T-helper 2 cell (primary cell): ENCODE data around the gene CAP2.

Experiments used
- DNase-seq, 5 experiments: peaks; one replicate each; pipeline versions ENCODE4 v3.0.0 to v3.0.0-alpha.2; 2012 to 2022

Gene CAP2

GRCh38 chr6:17446713-17447112, 53.3 kb downstream of the CAP2 start:
- no peak for DNase-seq

- DNase-seq: no peak
These were observed 54.8 kb downstream of the CAP2 start for GRCh38 chr6:17448165-17448564.

GRCh38 chr6:17450397-17450796, 57.0 kb downstream of the CAP2 start:
- no peak for DNase-seq

- no peak for DNase-seq
These were observed 57.4 kb downstream of the CAP2 start for GRCh38 chr6:17450832-17451231.

GRCh38 chr6:17452096-17452495, 58.7 kb downstream of the CAP2 start:
- DNase-seq: no peak

GRCh38 chr6:17454316-17455005, 61.1 kb downstream of the CAP2 start:
- no peak for DNase-seq

GRCh38 chr6:17455919-17456318, 62.5 kb downstream of the CAP2 start:
- DNase-seq: no peak

GRCh38 chr6:17456711-17457110, 63.3 kb downstream of the CAP2 start:
- DNase-seq: no peak

- no peak for DNase-seq
These were observed 64.0 kb downstream of the CAP2 start for GRCh38 chr6:17457405-17457804.

- no peak for DNase-seq
These were observed 64.6 kb downstream of the CAP2 start for GRCh38 chr6:17457956-17458355.

- no peak for DNase-seq
These were observed 65.6 kb downstream of the CAP2 start for GRCh38 chr6:17458966-17459365.

- no peak for DNase-seq
These were observed 67.5 kb downstream of the CAP2 start for GRCh38 chr6:17460862-17461261.

GRCh38 chr6:17466147-17466546, 72.8 kb downstream of the CAP2 start:
- DNase-seq: no peak

GRCh38 chr6:17466707-17467106, 73.3 kb downstream of the CAP2 start:
- DNase-seq: no peak

- no peak for DNase-seq
These were observed 75.8 kb downstream of the CAP2 start for GRCh38 chr6:17469006-17469832.

- no peak for DNase-seq
These were observed 77.0 kb downstream of the CAP2 start for GRCh38 chr6:17470202-17470937.

GRCh38 chr6:17470938-17471327, 77.5 kb downstream of the CAP2 start:
- no peak for DNase-seq

GRCh38 chr6:17472653-17473183, 79.3 kb downstream of the CAP2 start:
- no peak for DNase-seq

GRCh38 chr6:17473554-17473953, 80.2 kb downstream of the CAP2 start:
- DNase-seq: no peak

GRCh38 chr6:17474289-17474688, 80.9 kb downstream of the CAP2 start:
- no peak for DNase-seq

- DNase-seq: no peak
These were observed 82.3 kb downstream of the CAP2 start for GRCh38 chr6:17475606-17476244.

- no peak for DNase-seq
These were observed 83.1 kb downstream of the CAP2 start for GRCh38 chr6:17476511-17476910.

GRCh38 chr6:17477356-17477755, 84.0 kb downstream of the CAP2 start:
- no peak for DNase-seq
